GM12878 (cell line): ENCODE measurements around the gene DACT3. TPM values are rescaled to one million over a fixed set of nuclear protein-coding genes. Genes with fewer than 3 reads are reported as not detected.

Experiments
- ATAC-seq: fragments of 200-7000 bp; cut with Tn5 transposase; 3 replicates; pipeline ENCODE4 v1.9.1; 2020; ENCODE audit warnings: mild to moderate bottlenecking, moderate library complexity
- BruUV-seq: library from RNA; stranded (reverse); fragments of 400-500 nt; replicated peaks from 2 replicates; lab custom pipeline; 2021; lab: Mats Ljungman, UMichigan
- CTCF ChIA-PET: fragments of 300-600 bp; sonication (Branson Sonifier 250); formaldehyde crosslinking; extraction: SDS; loops from one replicate; lab custom pipeline; 2021; ENCODE audit warnings: inconsistent platforms; lab: Yijun Ruan, JAX
- POLR2A ChIA-PET: fragments of 350-600 bp; formaldehyde crosslinking; extraction: SDS; loops from one replicate; lab custom pipeline; 2021; ENCODE audit warnings: inconsistent platforms; lab: Charles Lee
- RAD21 ChIA-PET: fragments of 300-600 bp; sonication (Branson Sonifier 250); formaldehyde crosslinking; loops from one replicate; lab custom pipeline; 2023; ENCODE audit warnings: antibody characterized with exemption; ENCODE audit not compliant: unreplicated experiment; lab: Charles Lee
- SMC1A ChIA-PET: fragments of 300-600 bp; sonication (Branson Sonifier 250); formaldehyde crosslinking; loops from one replicate; lab custom pipeline; 2023; ENCODE audit not compliant: unreplicated experiment, uncharacterized antibody; lab: Charles Lee
- DNase-seq: peaks from one replicate; pipeline ENCODE4 v3.0.0-alpha.2; 2011; ENCODE audit warnings: low read depth, low spot score
- FAIRE-seq: peaks from 3 replicates; lab custom pipeline; 2011; peaks lifted over from hg19 to GRCh38; lab: Jason Lieb, UNC
- H2AFZ ChIP-seq: 2 replicates; pipeline ENCODE4 v1.6.0; 2011; ENCODE audit warnings: low read depth, low read length, control low read depth; ENCODE audit not compliant: control insufficient read depth
- H3K27ac ChIP-seq: 2 replicates; pipeline ENCODE4 v1.5.1; 2011; ENCODE audit warnings: control low read depth; ENCODE audit not compliant: control insufficient read depth, insufficient read depth
- H3K27me3 ChIP-seq, 2 experiments: replicated peaks in 1 of 2; 2 replicates each; pipeline versions ENCODE4 v1.6.0 to v1.6.1; 2011; ENCODE audit warnings: low read length in 1 of 2; ENCODE audit not compliant: control insufficient read depth in 2 of 2, insufficient read depth in 2 of 2
- H3K36me3 ChIP-seq, 2 experiments: 2 replicates each; pipeline ENCODE4 v1.5.1; 2011; ENCODE audit warnings: low read length in 1 of 2; ENCODE audit not compliant: control insufficient read depth in 2 of 2, insufficient read depth in 2 of 2
- H3K4me1 ChIP-seq: 2 replicates; pipeline ENCODE4 v1.6.1; 2011; ENCODE audit warnings: mild to moderate bottlenecking, low read length, moderate library complexity, mixed read lengths; ENCODE audit not compliant: control insufficient read depth, insufficient read depth
- H3K4me2 ChIP-seq: 2 replicates; pipeline ENCODE4 v1.6.0; 2011; ENCODE audit warnings: control low read depth; ENCODE audit not compliant: control insufficient read depth, insufficient read depth
- H3K4me3 ChIP-seq: fragments of 200-600 bp; sonication (generic); 2 replicates; pipeline ENCODE4 v1.5.1; 2016
- H3K79me2 ChIP-seq: 2 replicates; pipeline ENCODE4 v1.6.0; 2011; ENCODE audit warnings: low read length; ENCODE audit not compliant: control insufficient read depth, insufficient read depth
- H3K9ac ChIP-seq: 2 replicates; pipeline ENCODE4 v1.8.0; 2011; ENCODE audit warnings: low read length, control low read depth, mixed read lengths; ENCODE audit not compliant: control insufficient read depth, insufficient read depth
- H3K9me3 ChIP-seq: replicated peaks from 3 replicates; pipeline ENCODE4 v1.5.1; 2011; ENCODE audit warnings: mild to moderate bottlenecking, low read length; ENCODE audit not compliant: control insufficient read depth, insufficient read depth
- H4K20me1 ChIP-seq: 2 replicates; pipeline ENCODE4 v1.6.0; 2011; ENCODE audit not compliant: control insufficient read depth, insufficient read depth
- ASH2L ChIP-seq: fragments of 300-600, 200-600 bp; sonication (generic); IDR thresholded peaks from 2 replicates; pipeline ENCODE4 v1.6.1; 2017; ENCODE audit warnings: low read depth, mild to moderate bottlenecking, borderline replicate concordance
- BCL11A ChIP-seq: IDR thresholded peaks from 2 replicates; pipeline ENCODE4 v1.6.1; 2011; ENCODE audit warnings: low read depth, low read length
- BMI1 ChIP-seq: fragments of 450-650 bp; IDR thresholded peaks from 2 replicates; pipeline ENCODE4 v1.6.1; 2016; ENCODE audit warnings: mild to moderate bottlenecking, moderate library complexity, borderline replicate concordance
- EP300 ChIP-seq, 2 experiments: fragments of 150-350 bp in 1 of 2; IDR thresholded peaks; 2 replicates each; pipeline ENCODE4 v1.6.1; 2011 to 2012; ENCODE audit warnings: low read depth in 2 of 2, low read length in 2 of 2, borderline replicate concordance in 1 of 2, improper control_type of control experiment in 1 of 2, inconsistent platforms in 1 of 2; ENCODE audit not compliant: control insufficient read depth in 1 of 2
- MTA3 ChIP-seq: IDR thresholded peaks from 2 replicates; pipeline ENCODE4 v1.6.1; 2012; ENCODE audit warnings: low read length, inconsistent platforms, borderline replicate concordance
- RAD21 ChIP-seq: IDR thresholded peaks from 2 replicates; pipeline ENCODE4 v1.6.1; 2011; ENCODE audit warnings: mild to moderate bottlenecking, low read depth, low read length, moderate library complexity; ENCODE audit not compliant: insufficient read depth
- RAD51 ChIP-seq: fragments of 450-650 bp; IDR thresholded peaks from 2 replicates; pipeline ENCODE4 v1.6.1; 2016; ENCODE audit warnings: moderate library complexity, mild to moderate bottlenecking, inconsistent platforms
- RUNX3 ChIP-seq: IDR thresholded peaks from 2 replicates; pipeline ENCODE4 v1.6.1; 2012; ENCODE audit warnings: low read length, inconsistent platforms
- SUZ12 ChIP-seq: fragments of 200-600 bp; sonication (generic); IDR thresholded peaks from one replicate; pipeline ENCODE4 v1.6.1; 2018; ENCODE audit warnings: antibody characterized with exemption, mild to moderate bottlenecking; ENCODE audit not compliant: unreplicated experiment
- WRNIP1 ChIP-seq: IDR thresholded peaks from 2 replicates; pipeline ENCODE4 v1.6.1; 2011; ENCODE audit warnings: low read depth, low read length, improper control_type of control experiment, borderline replicate concordance
- ZBED1 ChIP-seq: IDR thresholded peaks from 2 replicates; pipeline ENCODE4 v1.6.1; 2016; ENCODE audit warnings: borderline replicate concordance
- ZNF207 ChIP-seq: fragments of 450-650 bp; IDR thresholded peaks from 2 replicates; pipeline ENCODE4 v1.6.1; 2014; ENCODE audit warnings: antibody characterized with exemption, mild to moderate bottlenecking, borderline replicate concordance
- ZNF384 ChIP-seq: IDR thresholded peaks from 2 replicates; pipeline ENCODE4 v1.6.1; 2012; ENCODE audit warnings: low read depth, mild to moderate bottlenecking, low read length, improper control_type of control experiment, borderline replicate concordance
- WGBS: methylation state at CpG from one replicate; pipeline ENCODE4 v1.1.6; 2016; ENCODE audit warnings: low lambda C conversion rate; ENCODE audit not compliant: insufficient replicate concordance, insufficient coverage; ENCODE audit errors: missing lambda C conversion rate; 5-methylcytosine and 5-hydroxymethylcytosine counted together
- in situ Hi-C: fragments of 300-500 bp; cut with MboI; formaldehyde crosslinking; loops from 9 replicates; pipeline ENCODE4 v1.14.3; 2018; ENCODE audit warnings: mixed read lengths
- intact Hi-C: fragments of 100-400 bp; cut with micrococcal nuclease; formaldehyde crosslinking; loops from one replicate; pipeline ENCODE4 v1.14.2; 2022; ENCODE audit not compliant: unreplicated experiment
- polyA plus RNA-seq, 11 experiments: library from polyadenylated mRNA; depleted of rRNA in 4 of 11; unstranded in 6 of 11; stranded (reverse) in 5 of 11; fragments of >200 nt; fragmentation: Nextera tagmentation in 4 of 11; fragmentation: Illumina TruSeq in 1 of 11; extraction: Ambion mirVana in 4 of 11; extraction: Trizol in 1 of 11; gene quantifications; 1 replicate in 1 of 11; 2 replicates in 10 of 11; pipeline versions ENCODE4 v1.2.1 to v1.2.3, GENCODE V29; 2011 to 2016; ENCODE audit warnings: inconsistent platforms in 2 of 11, missing spikeins in 2 of 11, low read depth in 1 of 11
- total RNA-seq, 4 experiments: library from RNA; depleted of rRNA in 3 of 4; stranded (reverse); fragments of >200 nt in 3 of 4; fragmentation: Illumina TruSeq in 1 of 4; extraction: Trizol in 1 of 4; gene quantifications; 2 replicates each; pipeline versions ENCODE4 v1.2.1 to v1.2.3, GENCODE V29; 2013 to 2021
- TF ChIP-seq, protein P1 (sequence below): IDR thresholded peaks from 2 replicates; pipeline ENCODE4 v1.6.1; 2012; ENCODE audit warnings: low read depth, low read length, improper control_type of control experiment

The DACT3 gene
- total and polyA plus RNA-seq, 10 of the 15 experiments (the other 5 are each of a cell fraction or from before 2014, with no cell fraction given), result 0.05 to 2.5 (median 0.35) TPM; not detected in 1

DNA sequence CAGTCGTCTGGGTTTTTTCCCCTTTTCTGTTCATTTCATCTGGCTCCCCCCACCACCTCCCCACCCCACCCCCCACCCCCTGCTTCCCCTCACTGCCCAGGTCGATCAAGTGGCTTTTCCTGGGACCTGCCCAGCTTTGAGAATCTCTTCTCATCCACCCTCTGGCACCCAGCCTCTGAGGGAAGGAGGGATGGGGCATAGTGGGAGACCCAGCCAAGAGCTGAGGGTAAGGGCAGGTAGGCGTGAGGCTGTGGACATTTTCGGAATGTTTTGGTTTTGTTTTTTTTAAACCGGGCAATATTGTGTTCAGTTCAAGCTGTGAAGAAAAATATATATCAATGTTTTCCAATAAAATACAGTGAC, 50.6 kb downstream of the DACT3 start:
- POLR2A ChIA-PET, result interaction anchor here (2.3 to 5.5 kb wide), 2 partner anchors 9 to 104 kb away, joined by 7 to 45 read pairs; partner anchors contain the start of gene CALM3
- no peaks in the 10 kb centered on the region for H3K9me3 ChIP-seq
- DNase-seq (no peak), ATAC-seq (no peak), FAIRE-seq (no peak)
- peaks cover 27% of the 10 kb centered on the region for H3K4me1 ChIP-seq
- H2AFZ ChIP-seq, result no peak overlapping the region
- no peak for TF ChIP-seq MTA3
- TF ChIP-seq BCL11A, result no peak
- no peak for TF ChIP-seq ZNF207
- TF ChIP-seq RUNX3, result no peak
- TF ChIP-seq, protein P1, sequence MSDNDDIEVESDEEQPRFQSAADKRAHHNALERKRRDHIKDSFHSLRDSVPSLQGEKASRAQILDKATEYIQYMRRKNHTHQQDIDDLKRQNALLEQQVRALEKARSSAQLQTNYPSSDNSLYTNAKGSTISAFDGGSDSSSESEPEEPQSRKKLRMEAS, result no peak
- no peak for TF ChIP-seq ZBED1
- no peak for TF ChIP-seq RAD21
- no peak for TF ChIP-seq EP300 (IDR thresholded peaks at IDR 0.05; ENCODE audit: borderline replicate concordance in 1 of 2, control insufficient read depth in 1 of 2, low read depth in 2 of 2, low read length in 2 of 2)
- no peak for TF ChIP-seq ASH2L
- no peak for TF ChIP-seq BMI1
- no peak for TF ChIP-seq WRNIP1
- no peak for TF ChIP-seq RAD51
- TF ChIP-seq ZNF384, result no peak
- TF ChIP-seq SUZ12, result no peak
- SMC1A ChIA-PET, result interaction anchor here (1.5 to 17.6 kb wide), 3 partner anchors 9 to 52 kb away, joined by 3 to 286 read pairs (median 83); partner anchors contain the start of genes CALM3 and DACT3
- H3K27me3 ChIP-seq, result no peaks in the 10 kb centered on the region
- 64% methylated on average over 5 of the region's 5 CpGs for WGBS
- no peak overlapping the region for H3K4me3 ChIP-seq
- H4K20me1 ChIP-seq, result peaks cover 10% of the 10 kb centered on the region
- peaks cover 6% of the 10 kb centered on the region for H3K79me2 ChIP-seq
- RAD21 ChIA-PET, result interaction anchor here (5.5 to 11.8 kb wide), 2 partner anchors 8 to 52 kb away, joined by 48 to 245 read pairs; partner anchors contain the start of genes CALM3 and DACT3
- H3K4me2 ChIP-seq, result no peak overlapping the region
- no TSS peak for BruUV-seq
- no peak overlapping the region for H3K27ac ChIP-seq
- no peak overlapping the region for H3K9ac ChIP-seq
- CTCF ChIA-PET, result interaction anchor here (0.7 to 13.7 kb wide), 4 partner anchors 19 to 258 kb away, joined by 3 to 434 read pairs (median 78); partner anchors contain the start of genes DACT3 and PTGIR
- peaks cover 38 to 45% of the 10 kb centered on the region in 2 experiments for H3K36me3 ChIP-seq
- in situ Hi-C loops, result loop anchor here (5.0 kb wide), 1 partner anchor 52 kb away; the partner anchor contains the start of gene DACT3
- intact Hi-C loops, result loop anchor here (5.0 kb wide), 1 partner anchor 107 kb away; the partner anchor contains the start of gene PRKD2
